ENCODE results near the gene MATK. TPM values are rescaled to one million over a fixed set of nuclear protein-coding genes. Genes with fewer than 3 reads are reported as not detected.

Gene MATK
- total RNA-seq, 3 donors from 2014 or later: 1.8 to 5.6 (median 5.2) TPM

- DNase-seq (ENCODE audit: low spot score in 2 of 2): no peak
- Histone ChIP-seq H3K4me3 (no peak overlapping the region), H3K9me3 (no peaks in the 10 kb centered on the region), H3K27me3 (no peaks in the 10 kb centered on the region), H3K4me1 (no peaks in the 10 kb centered on the region), H3K27ac (no peak overlapping the region), H3K36me3 (no peaks in the 10 kb centered on the region)
- TF ChIP-seq, protein P1, sequence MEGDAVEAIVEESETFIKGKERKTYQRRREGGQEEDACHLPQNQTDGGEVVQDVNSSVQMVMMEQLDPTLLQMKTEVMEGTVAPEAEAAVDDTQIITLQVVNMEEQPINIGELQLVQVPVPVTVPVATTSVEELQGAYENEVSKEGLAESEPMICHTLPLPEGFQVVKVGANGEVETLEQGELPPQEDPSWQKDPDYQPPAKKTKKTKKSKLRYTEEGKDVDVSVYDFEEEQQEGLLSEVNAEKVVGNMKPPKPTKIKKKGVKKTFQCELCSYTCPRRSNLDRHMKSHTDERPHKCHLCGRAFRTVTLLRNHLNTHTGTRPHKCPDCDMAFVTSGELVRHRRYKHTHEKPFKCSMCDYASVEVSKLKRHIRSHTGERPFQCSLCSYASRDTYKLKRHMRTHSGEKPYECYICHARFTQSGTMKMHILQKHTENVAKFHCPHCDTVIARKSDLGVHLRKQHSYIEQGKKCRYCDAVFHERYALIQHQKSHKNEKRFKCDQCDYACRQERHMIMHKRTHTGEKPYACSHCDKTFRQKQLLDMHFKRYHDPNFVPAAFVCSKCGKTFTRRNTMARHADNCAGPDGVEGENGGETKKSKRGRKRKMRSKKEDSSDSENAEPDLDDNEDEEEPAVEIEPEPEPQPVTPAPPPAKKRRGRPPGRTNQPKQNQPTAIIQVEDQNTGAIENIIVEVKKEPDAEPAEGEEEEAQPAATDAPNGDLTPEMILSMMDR (IDR thresholded peaks at IDR 0.05): no peak
- TF ChIP-seq POLR2A (IDR thresholded peaks at IDR 0.05): no peak
- TF ChIP-seq POLR2AphosphoS5 (IDR thresholded peaks at IDR 0.05): no peak
- intact Hi-C loops (cut with DNase I; ENCODE audit: low total_unique reads): no loop called here
These were observed 34.9 kb downstream of the MATK start for GRCh38 chr19:3751236-3751635.

GRCh38 chr19:3750211-3750610 lies 36.0 kb downstream of the MATK start:
- no peaks in the 10 kb centered on the region for H3K9me3 ChIP-seq
- H3K27me3 ChIP-seq: no peaks in the 10 kb centered on the region
- H3K27ac ChIP-seq: no peak overlapping the region
- H3K4me3 ChIP-seq: no peak overlapping the region
- H3K4me1 ChIP-seq: no peaks in the 10 kb centered on the region
- intact Hi-C loops (cut with DNase I; ENCODE audit: low total_unique reads): no loop called here
- H3K36me3 ChIP-seq: no peaks in the 10 kb centered on the region
- TF ChIP-seq POLR2A (IDR thresholded peaks at IDR 0.05) (no peak), POLR2AphosphoS5 (IDR thresholded peaks at IDR 0.05) (no peak)
- TF ChIP-seq, protein P1 (IDR thresholded peaks at IDR 0.05): no peak
- DNase-seq (ENCODE audit: low spot score in 2 of 2): no peak

- H3K9me3 ChIP-seq: no peaks in the 10 kb centered on the region
- TF ChIP-seq, protein P1 (IDR thresholded peaks at IDR 0.05): no peak
- TF ChIP-seq POLR2A (IDR thresholded peaks at IDR 0.05) (no peak), POLR2AphosphoS5 (IDR thresholded peaks at IDR 0.05) (no peak)
- no peak overlapping the region for H3K4me3 ChIP-seq
- no peaks in the 10 kb centered on the region for H3K27me3 ChIP-seq
- no peak overlapping the region for H3K27ac ChIP-seq
- no peaks in the 10 kb centered on the region for H3K36me3 ChIP-seq
- intact Hi-C loops (cut with DNase I; ENCODE audit: low total_unique reads): no loop called here
- DNase-seq (ENCODE audit: low spot score in 2 of 2): no peak
- no peaks in the 10 kb centered on the region for H3K4me1 ChIP-seq
These were observed 37.2 kb downstream of the MATK start for GRCh38 chr19:3748965-3749364.

- Histone ChIP-seq H3K36me3 (no peaks in the 10 kb centered on the region), H3K4me1 (no peaks in the 10 kb centered on the region), H3K9me3 (no peaks in the 10 kb centered on the region), H3K27ac (no peak overlapping the region), H3K4me3 (no peak overlapping the region), H3K27me3 (no peaks in the 10 kb centered on the region)
- TF ChIP-seq, protein P1 (IDR thresholded peaks at IDR 0.05): no peak
- TF ChIP-seq POLR2AphosphoS5 (IDR thresholded peaks at IDR 0.05) (no peak), POLR2A (IDR thresholded peaks at IDR 0.05) (no peak)
- DNase-seq (ENCODE audit: low spot score in 2 of 2): no peak
- intact Hi-C loops (cut with DNase I; ENCODE audit: low total_unique reads): no loop called here
These were observed 39.7 kb downstream of the MATK start for GRCh38 chr19:3746371-3747056.

DNA sequence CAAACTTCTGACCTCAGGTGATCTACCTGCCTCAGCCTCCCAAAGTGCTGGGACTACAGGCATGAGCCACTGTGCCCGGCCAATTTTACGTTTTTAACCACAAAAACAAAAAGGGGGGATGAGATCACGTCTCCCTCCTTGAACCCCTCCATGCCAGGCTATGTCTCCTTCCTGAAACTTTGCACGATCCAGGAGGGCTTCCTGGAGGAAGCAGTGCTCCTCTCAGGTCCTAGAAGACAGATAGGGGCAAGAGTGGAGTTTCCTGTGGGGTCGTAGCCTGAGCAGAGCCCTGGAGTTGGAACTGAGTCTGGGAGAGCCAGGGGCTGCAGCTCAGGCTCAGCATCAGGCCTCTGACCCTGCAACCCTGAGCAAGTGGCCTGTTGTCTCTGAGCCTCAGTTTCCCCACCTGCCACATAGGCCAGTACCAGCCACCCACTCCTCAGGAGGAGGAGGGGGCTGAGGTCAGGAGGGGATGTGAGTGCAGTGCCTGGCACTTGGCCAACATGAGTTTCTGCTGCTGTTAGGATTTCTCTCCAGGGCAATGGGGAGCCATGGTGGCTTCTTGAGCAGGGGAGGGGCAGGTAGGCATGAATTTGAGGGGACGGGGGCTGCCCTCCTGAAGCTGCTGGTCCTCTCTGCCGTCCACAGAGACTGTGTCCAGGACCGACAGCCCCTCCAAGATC lies 40.7 kb downstream of the MATK start:
- Histone ChIP-seq H3K4me3 (no peak overlapping the region), H3K36me3 (no peaks in the 10 kb centered on the region), H3K9me3 (no peaks in the 10 kb centered on the region), H3K27ac (no peak overlapping the region), H3K27me3 (no peaks in the 10 kb centered on the region), H3K4me1 (no peaks in the 10 kb centered on the region)
- TF ChIP-seq POLR2AphosphoS5 (IDR thresholded peaks at IDR 0.05): no peak
- TF ChIP-seq, protein P1 (IDR thresholded peaks at IDR 0.05): no peak
- no peak for TF ChIP-seq POLR2A (IDR thresholded peaks at IDR 0.05)
- intact Hi-C loops (cut with DNase I; ENCODE audit: low total_unique reads): no loop called here
- no peak for DNase-seq (ENCODE audit: low spot score in 2 of 2)
